Stomach (tissue), 9 donors: Measurements from ENCODE around the gene S1PR5. TPM values are rescaled to one million over a fixed set of nuclear protein-coding genes. Genes with fewer than 3 reads are reported as not detected.
"Not testable (repeated sequence)": the region's sequence is repeated elsewhere in the genome, so short reads cannot be mapped to it uniquely, and the experiment has no call there.

Experiments used
- DNase-seq, 2 donors: peaks; one replicate each; pipeline versions ENCODE4 v3.0.0 to v3.0.0-alpha.2; 2013 to 2019
- H3K27ac ChIP-seq, 5 donors: fragments of 200-600 bp in 4 of 5; sonication (generic) in 4 of 5; one replicate each; pipeline ENCODE4 v1.5.1; 2013 to 2019; ENCODE audit warnings: mild to moderate bottlenecking in 1 of 5, moderate library complexity in 1 of 5
- H3K27me3 ChIP-seq, 3 donors: fragments of 200-600 bp; sonication (generic); one replicate each; pipeline ENCODE4 v1.5.1; 2017 to 2019; ENCODE audit warnings: mixed run types in 1 of 3
- H3K36me3 ChIP-seq, 4 donors: fragments of 200-600 bp; sonication (generic); 1 replicate in 3 of 4; 2 replicates in 1 of 4; pipeline ENCODE4 v1.5.1; 2016 to 2019
- H3K4me1 ChIP-seq, 4 donors: fragments of 200-600 bp; sonication (generic); one replicate each; pipeline ENCODE4 v1.5.1; 2016 to 2019
- H3K4me3 ChIP-seq, 4 donors: fragments of 200-600 bp; sonication (generic) in 3 of 4; one replicate each; pipeline ENCODE4 v1.5.1; 2016 to 2019; ENCODE audit warnings: mild to moderate bottlenecking in 1 of 4
- H3K9me3 ChIP-seq, 4 donors: fragments of 200-600 bp; sonication (generic); one replicate each; pipeline ENCODE4 v1.5.1; 2016 to 2019
- CTCF ChIP-seq, 7 experiments: fragments of 450-650 bp in 4 of 7; fragments of 200-600 bp in 3 of 7; sonication (generic) in 3 of 7; IDR thresholded peaks; one replicate each; pipeline ENCODE4 v1.5.1; 2016 to 2019; ENCODE audit warnings: antibody characterized with exemption in 7 of 7, control low read depth in 2 of 7, mild to moderate bottlenecking in 1 of 7
- EP300 ChIP-seq: sonication (generic); formaldehyde crosslinking; IDR thresholded peaks from one replicate; pipeline ENCODE4 v1.6.1; 2017; ENCODE audit warnings: antibody characterized with exemption
- POLR2A ChIP-seq, 4 donors: fragments of 450-650 bp; IDR thresholded peaks; one replicate each; pipeline ENCODE4 v1.6.1; 2016; ENCODE audit warnings: antibody characterized with exemption in 4 of 4, control low read depth in 2 of 4, mild to moderate bottlenecking in 1 of 4, moderate library complexity in 1 of 4
- POLR2AphosphoS5 ChIP-seq, 3 donors: sonication (generic); formaldehyde crosslinking; IDR thresholded peaks; one replicate each; pipeline ENCODE4 v1.6.1; 2016; ENCODE audit warnings: antibody characterized with exemption in 3 of 3
- WGBS, 5 donors: extraction: QIAGEN DNeasy Blood & Tissue Kit in 3 of 5; methylation state at CpG; one replicate each; pipeline versions ENCODE4 v1.1.5 to v1.1.7; 2013 to 2018; 5-methylcytosine and 5-hydroxymethylcytosine counted together
- intact Hi-C: fragments of 100-400 bp; cut with DNase I; formaldehyde crosslinking; loops from one replicate; pipeline ENCODE4 v1.15.1; 2023; ENCODE audit warnings: low total_unique reads
- polyA plus RNA-seq, 3 donors: library from polyadenylated mRNA; stranded (reverse); fragments of 200-250 nt; gene quantifications; one replicate each; pipeline ENCODE4 v1.2.3, GENCODE V29; 2013
- total RNA-seq, 5 donors: library from RNA; depleted of rRNA; stranded (reverse); fragments of >200 nt; gene quantifications; one replicate each; pipeline versions ENCODE4 v1.1.0 to v1.2.3, GENCODE V29; 2014 to 2016
- donor health status: healthy with polysubstance abuse.
- donor health status: Bipolar disorder and iron deficiency.
- donor health status: healthy.

S1PR5 gene
- total and polyA plus RNA-seq, 8 donors = 0.19 to 13.3 (median 0.73) TPM; not detected in 5

- Histone ChIP-seq H3K9me3 (no peaks in the 10 kb centered on the region), H3K4me1 (peaks cover 0 to 31% (median 2%) of the 10 kb centered on the region in 4 donors), H3K4me3 (no peak overlapping the region), H3K27ac (peak overlapping the region in 1 of 5 donors; percentile 39), H3K27me3 (no peaks in the 10 kb centered on the region), H3K36me3 (peaks cover 64 to 100% (median 100%) of the 10 kb centered on the region in 4 donors)
- WGBS, 5 donors = 73 to 86% (median 79%) methylated on average over 11 to 12 of the region's 12 CpGs
- intact Hi-C loops = no loop called here
- no peak for DNase-seq
- TF ChIP-seq POLR2AphosphoS5 (IDR thresholded peaks at IDR 0.05) (no peak), CTCF (IDR thresholded peaks at IDR 0.05) (no peak), POLR2A (IDR thresholded peaks at IDR 0.05) (no peak), EP300 (no peak)
Observed at GRCh38 chr19:10552510-10553053, 35.3 kb upstream of the S1PR5 start.

GRCh38 chr19:10551698-10552301 lies 34.6 kb upstream of the S1PR5 start:
- H3K36me3 ChIP-seq = peaks cover 59 to 100% (median 100%) of the 10 kb centered on the region in 4 donors
- WGBS, 5 donors = 79 to 96% (median 92%) methylated on average over 4 to 12 of the region's 12 CpGs
- no peak overlapping the region for H3K4me3 ChIP-seq
- H3K27ac ChIP-seq = no peak overlapping the region
- DNase-seq = peak; percentile 32 to 45
- no peaks in the 10 kb centered on the region for H3K27me3 ChIP-seq
- peaks cover 0 to 31% (median 2%) of the 10 kb centered on the region in 4 donors for H3K4me1 ChIP-seq
- intact Hi-C loops = no loop called here
- H3K9me3 ChIP-seq = no peaks in the 10 kb centered on the region
- no peak for TF ChIP-seq CTCF (IDR thresholded peaks at IDR 0.05)
- no peak for TF ChIP-seq POLR2A (IDR thresholded peaks at IDR 0.05)
- TF ChIP-seq POLR2AphosphoS5 (IDR thresholded peaks at IDR 0.05) = no peak

GRCh38 chr19:10551006-10551405 lies 33.8 kb upstream of the S1PR5 start:
- DNase-seq = not testable (repeated sequence)
- 77 to 88% (median 84%) methylated on average over 9 of the region's 9 CpGs for WGBS, 5 donors

GRCh38 chr19:10550336-10550735 lies 33.1 kb upstream of the S1PR5 start:
- WGBS, 5 donors = 71 to 100% (median 94%) methylated on average over 5 to 6 of the region's 6 CpGs
- Histone ChIP-seq H3K4me3 (no peak overlapping the region), H3K36me3 (peaks cover 60 to 95% (median 92%) of the 10 kb centered on the region in 4 donors), H3K9me3 (no peaks in the 10 kb centered on the region), H3K4me1 (peaks cover 0 to 34% (median 11%) of the 10 kb centered on the region in 4 donors), H3K27ac (no peak overlapping the region), H3K27me3 (no peaks in the 10 kb centered on the region)
- intact Hi-C loops = no loop called here
- DNase-seq = no peak
- TF ChIP-seq POLR2A (IDR thresholded peaks at IDR 0.05) (no peak), CTCF (IDR thresholded peaks at IDR 0.05) (no peak), POLR2AphosphoS5 (IDR thresholded peaks at IDR 0.05) (no peak), EP300 (no peak)

More at GRCh38 chr19:10551006-10551405, 33.8 kb upstream of the S1PR5 start:
- H3K9me3 ChIP-seq, H3K4me3 ChIP-seq, H3K27me3 ChIP-seq, intact Hi-C loops, H3K27ac ChIP-seq: not testable (repeated sequence)
- Histone ChIP-seq H3K4me1 (peaks cover 0 to 27% (median 5%) of the 10 kb centered on the region in 4 donors), H3K36me3 (peaks cover 61 to 99% (median 98%) of the 10 kb centered on the region in 4 donors)

- Histone ChIP-seq H3K27ac (no peak overlapping the region), H3K27me3 (no peaks in the 10 kb centered on the region), H3K4me3 (no peak overlapping the region), H3K4me1 (peaks cover 5 to 40% (median 17%) of the 10 kb centered on the region in 4 donors), H3K36me3 (peaks cover 56 to 88% (median 86%) of the 10 kb centered on the region in 4 donors), H3K9me3 (no peaks in the 10 kb centered on the region)
- WGBS, 5 donors = 82 to 92% (median 88%) methylated on average over 7 of the region's 7 CpGs
- no peak for DNase-seq
- intact Hi-C loops = no loop called here
- TF ChIP-seq POLR2AphosphoS5 (IDR thresholded peaks at IDR 0.05) (no peak), POLR2A (IDR thresholded peaks at IDR 0.05) (no peak), CTCF (IDR thresholded peaks at IDR 0.05) (no peak), EP300 (no peak)
Observed at GRCh38 chr19:10549733-10550132, 32.5 kb upstream of the S1PR5 start.
